NCI-H460 (cell line): Measurements from ENCODE around the gene RNF32. TPM values are rescaled to one million over a fixed set of nuclear protein-coding genes. Genes with fewer than 3 reads are reported as not detected.
"Not testable (repeated sequence)": the region's sequence is repeated elsewhere in the genome, so short reads cannot be mapped to it uniquely, and the experiment has no call there.

ENCODE experiments used
- DNase-seq: peaks from one replicate; pipeline ENCODE4 v3.0.0-alpha.2; 2016; ENCODE audit warnings: low read depth; ENCODE audit errors: extremely low read depth
- total RNA-seq: library from RNA; depleted of rRNA; stranded (reverse); fragments of >200 nt; shearing (Covaris generic); gene quantifications from 2 replicates; pipeline ENCODE4 v1.2.3, GENCODE V29; 2014

Gene RNF32
- total RNA-seq, 1 experiment from 2014 or later = 2.8 TPM

DNA sequence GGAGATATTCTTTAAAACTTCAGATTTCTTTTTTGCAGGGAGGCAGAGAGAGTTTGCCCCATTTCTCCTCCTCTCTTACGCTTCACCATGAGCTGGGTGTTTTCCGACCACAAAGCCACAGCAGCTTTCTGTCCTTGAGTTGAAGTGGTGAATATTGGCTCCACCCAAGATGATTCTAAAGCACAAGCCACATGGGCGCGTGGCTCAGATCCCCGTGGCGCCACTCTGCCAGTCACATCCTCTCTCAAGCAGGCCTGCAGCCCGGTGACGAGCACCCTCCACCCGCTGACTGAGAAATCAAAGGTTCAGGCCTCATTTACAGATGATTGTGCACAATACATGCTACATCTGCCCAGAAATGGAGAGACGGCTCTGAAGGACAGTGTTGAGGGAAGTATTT is 27.6 kb upstream of the RNF32 start:
- no peak for DNase-seq

DNA sequence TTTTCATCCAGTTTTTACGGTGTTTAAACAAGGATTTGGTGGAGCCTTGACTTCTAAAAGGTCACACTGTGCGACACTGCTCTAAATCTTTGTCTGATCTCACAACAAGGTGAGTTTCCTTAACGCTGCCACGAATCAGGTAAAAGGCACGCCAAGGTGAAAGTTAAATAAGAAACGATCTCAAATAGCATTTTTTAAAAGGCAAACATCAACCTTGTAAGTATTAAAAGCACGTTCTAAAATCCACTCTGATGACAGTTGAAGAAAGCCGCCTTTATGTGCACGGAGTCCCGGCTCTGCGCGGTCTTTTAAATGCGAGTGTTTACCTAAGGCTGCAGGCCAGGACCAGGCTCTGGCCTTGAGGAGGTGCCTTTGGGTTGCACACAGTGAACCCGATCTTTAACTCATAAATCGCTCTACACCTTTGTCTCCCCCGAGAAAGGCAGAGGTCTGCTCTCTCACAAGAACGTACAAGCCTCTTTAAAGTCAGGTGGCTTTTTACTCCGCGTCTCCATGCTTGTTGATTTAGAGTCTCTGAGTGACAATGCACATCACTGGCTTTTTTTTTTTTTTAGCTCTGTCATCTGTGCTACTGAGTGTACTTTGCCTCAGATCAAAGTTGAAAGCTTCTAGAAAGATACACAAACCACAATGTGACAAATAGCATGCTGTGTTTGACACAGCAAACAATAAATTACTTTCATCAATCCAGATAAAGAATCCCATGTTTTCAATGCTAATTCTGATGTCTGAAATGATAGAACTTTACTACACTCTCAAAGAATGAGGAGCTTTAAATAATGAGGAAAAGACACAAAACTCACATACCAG is 25.9 kb upstream of the RNF32 start:
- no peak for DNase-seq

DNA sequence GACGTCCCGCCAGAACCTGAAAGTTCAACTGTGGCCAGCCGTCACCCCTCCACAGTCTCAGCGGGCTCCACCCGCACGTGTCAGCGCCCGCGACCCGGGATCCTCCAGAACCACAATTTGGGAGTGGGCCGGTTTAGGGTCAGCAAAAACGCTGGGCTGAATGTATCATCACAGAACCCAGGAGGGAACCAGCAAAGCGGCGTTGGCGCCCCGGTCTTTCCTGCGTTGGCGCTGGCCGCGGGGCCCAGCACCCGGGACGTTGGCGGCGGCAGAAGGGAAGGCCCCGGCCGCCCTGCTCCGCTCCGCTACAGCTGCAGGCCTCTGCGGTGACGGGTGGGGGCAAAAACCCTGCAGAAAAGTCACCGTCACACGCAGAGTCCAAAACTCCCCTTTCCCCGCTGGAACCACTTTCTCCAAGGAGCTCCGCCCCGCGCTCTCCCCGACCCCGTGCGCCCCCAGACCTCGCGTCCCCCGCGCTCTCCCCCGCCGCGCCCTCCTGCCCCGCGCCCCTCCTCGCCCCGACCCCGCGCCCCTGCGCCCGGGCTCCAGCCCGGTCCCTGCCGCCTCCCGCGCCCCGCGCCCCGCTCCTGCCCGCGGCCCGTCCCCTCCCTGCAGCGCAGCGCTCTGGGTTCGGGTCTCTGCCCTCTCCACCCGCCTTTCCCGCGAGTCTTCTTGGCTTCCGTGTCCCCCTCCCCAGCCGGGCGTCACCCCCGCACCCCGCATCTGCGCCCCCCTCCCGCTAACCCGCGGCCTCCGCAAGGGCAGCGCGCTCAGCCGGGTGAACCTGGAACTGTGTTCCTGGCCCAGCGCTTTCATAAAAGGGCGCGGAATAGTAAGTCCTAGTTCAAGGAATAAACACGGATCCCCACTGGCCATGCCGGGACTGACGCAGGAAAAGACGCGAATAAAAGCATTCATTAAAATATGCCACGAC is 24.0 kb upstream of the RNF32 start:
- no peak for DNase-seq

DNA sequence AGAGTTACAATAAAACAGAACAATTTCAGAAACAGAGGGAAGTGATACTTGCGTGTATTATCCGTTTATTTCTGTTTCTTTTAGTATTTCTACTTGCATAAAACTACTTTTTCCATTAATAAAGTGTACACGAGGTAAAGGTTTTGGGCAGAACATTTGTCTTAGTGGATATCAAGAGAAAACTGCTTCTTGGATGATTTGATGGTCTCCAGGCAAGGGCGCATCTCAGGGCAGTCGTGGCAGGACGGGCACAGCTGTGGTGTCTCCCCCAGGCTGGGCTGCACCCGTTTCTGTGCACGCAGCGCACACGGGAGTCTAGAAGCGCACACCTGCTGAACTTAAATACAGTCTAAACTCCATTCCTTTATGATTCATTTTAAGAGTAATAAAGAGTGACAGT is 23.4 kb upstream of the RNF32 start:
- no peak for DNase-seq

DNA sequence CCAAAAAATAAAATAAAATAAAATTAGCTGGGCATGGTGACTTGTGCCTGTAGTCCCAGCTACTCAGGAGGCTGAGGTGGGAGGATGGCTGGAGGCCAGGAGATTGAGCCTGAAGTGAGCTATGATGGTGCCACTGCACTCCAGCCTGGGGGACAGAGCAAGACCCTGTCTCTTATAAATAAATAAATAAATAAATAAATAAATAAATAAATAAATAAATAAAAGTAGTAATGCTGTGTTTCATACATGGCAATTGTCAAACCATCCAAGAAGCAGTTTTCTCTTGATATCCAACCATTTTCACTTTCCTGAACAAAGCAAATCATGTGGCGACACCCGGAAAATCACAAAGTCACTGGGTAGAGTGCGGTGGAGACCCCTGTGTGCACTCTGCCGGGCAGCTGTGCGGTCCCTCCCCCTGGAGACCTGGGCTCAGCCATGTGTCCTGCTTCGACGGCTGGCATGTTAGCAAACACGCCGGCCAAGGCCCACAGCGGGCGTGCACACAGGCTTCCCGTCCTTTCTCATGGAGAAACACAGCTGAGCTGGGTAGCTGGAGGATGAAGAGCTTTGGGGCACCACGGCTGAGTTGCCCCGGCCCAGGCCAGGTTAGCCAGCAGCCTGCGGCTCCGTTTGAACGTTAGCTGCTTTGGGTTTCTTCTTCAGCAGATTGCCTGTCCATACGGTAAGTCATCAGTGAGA is 22.3 kb upstream of the RNF32 start:
- no peak for DNase-seq

DNA sequence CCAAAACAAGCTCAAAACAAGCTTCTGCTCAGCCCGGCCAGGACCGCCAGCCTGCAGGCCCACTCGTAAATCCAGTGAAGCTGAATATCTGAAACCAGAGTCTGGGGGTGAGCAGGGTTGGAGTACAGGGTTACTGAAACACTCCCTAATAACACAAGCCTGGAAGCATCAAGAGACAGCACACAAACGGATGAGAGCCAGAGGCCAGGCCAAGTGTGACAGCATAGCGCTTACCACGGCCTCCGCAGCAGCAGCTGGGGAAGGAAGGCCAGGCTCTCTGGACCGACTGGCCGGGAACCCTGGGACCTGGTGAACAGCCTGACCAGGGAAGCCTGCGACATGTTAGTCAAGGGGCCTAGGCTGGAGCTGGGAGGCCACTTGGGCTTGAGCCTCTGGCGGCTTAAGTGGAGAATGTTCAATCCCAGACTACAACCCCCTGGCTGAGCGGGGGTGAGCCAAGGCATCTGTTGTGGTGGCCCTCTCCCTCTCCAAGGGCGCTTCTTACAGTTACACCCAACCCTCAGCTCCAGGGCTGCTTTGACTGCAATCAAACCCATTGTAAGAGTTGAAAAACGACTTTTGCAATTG is 21.7 kb upstream of the RNF32 start:
- no peak for DNase-seq

DNA sequence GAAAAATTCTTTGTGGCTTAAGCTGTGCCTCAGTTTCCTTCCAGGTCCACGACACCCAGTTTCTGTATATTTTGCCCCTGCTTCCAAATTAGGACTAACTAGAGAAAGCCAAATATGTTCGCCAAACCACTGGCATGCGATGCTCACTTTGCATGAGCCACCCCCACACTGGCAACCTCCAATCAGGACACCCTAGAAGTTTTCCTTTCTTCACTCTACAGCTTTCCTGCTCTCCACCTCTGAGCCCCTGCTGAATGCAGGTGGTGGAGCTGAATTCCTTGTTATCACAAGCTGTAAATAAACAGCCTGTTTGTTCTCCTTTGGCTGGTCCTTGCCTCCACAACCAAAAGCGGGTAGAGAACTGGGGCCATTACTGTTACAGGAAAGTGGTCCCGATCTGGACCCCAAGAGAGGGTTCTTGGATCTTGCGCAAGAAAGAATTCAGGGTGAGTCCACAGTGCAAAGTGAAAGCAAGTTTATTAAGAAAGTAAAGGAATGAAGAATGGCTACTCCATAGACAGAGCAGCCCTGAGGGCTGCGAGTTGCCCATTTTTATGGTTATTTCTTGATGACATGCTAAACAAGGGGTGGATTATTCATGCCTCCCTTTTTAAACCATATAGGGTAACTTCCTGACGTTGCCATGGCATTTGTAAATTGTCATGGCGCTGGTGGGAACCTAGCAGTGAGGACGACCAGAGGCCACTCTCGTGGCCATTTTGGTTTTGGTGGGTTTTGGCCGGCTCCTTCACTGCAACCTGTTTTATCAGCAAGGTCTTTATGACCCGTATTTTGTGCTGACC is 20.9 kb upstream of the RNF32 start:
- not testable (repeated sequence) for DNase-seq

DNA sequence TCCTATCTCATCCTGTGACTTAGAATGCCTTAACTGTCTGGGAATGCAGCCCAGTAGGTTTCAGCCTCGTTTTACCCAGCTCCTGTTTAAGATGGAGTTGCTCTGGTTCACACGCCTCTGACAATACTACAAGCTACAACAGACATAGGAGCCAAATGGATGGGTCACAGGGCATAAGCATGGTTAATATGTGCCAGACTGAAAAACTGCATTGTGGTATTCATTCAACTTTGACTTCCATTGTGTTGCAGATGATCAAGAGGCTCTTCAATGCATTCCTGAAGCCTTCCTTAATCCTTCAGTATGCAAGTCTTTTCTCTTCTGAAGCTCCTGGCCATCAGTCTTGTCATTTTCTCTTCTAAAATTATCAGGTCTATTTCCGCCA is 20.3 kb upstream of the RNF32 start:
- no peak for DNase-seq

DNA sequence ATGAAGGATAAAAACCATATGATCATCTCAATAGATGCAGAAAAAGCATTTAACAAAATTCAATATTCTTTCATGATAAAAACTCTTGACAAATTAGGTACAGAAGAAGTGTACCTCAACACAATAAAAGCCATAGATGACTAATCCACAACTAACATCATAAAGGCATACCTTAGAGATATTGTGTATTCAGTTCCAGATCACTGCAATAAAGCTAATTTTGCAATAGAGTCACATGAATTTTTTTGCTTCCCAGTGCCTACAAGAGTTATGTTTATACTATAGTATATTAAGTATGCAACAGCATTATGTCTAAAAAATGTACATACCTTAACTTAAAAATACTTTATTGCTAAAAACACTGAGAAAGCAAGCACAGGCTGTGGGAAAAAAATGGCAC is 18.9 kb upstream of the RNF32 start:
- no peak for DNase-seq

DNA sequence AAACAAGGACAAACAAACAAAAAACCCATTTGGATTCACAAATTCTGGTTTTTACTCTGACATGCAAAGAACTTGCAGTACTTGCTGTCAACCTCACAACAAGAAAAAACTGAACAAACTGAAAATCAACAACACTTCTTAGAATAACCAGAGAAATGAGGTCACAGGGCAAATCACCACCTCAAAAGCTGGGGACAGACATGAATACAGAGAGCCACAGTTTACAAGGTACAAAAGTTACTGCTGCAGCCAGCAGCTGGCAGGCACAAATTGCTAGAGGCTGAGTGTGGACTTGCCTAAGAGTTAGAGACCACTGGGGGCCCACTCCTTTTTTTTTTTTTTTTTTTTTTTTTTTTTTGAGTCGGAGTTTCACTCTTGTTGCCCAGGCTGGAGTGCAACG is 15.0 kb upstream of the RNF32 start:
- no peak for DNase-seq

DNA sequence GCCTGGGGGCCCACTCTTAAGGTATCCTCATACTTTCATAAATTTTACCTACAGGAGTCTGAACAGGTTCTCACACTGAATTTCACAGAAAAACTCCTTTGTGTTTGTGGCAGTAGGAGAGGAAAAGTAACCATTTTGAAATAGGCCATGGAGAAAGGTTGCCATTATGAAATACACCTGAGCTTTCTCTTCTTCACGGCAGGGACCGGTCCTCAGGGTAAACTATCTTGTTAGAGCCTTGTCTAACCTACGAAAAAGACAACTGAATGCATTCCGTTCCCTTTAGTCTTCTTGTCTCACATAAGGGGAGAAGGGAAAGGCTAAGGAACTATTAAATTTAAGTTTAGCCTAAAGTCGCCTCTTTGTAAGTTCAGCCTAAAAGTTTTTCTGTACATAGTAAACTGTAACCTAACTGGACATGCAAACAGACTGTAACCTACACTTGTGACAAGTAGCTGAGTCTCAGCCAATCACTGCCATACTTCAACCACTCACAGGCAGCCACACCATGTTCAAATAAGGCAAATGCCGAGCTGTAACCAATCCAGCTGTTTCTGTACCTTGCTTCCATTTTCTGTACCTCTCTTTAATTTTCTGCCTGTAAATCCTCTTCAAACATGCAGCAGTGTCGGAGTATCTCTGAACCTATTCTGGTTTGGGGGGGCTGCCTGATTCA is 14.2 kb upstream of the RNF32 start:
- DNase-seq = no peak

DNA sequence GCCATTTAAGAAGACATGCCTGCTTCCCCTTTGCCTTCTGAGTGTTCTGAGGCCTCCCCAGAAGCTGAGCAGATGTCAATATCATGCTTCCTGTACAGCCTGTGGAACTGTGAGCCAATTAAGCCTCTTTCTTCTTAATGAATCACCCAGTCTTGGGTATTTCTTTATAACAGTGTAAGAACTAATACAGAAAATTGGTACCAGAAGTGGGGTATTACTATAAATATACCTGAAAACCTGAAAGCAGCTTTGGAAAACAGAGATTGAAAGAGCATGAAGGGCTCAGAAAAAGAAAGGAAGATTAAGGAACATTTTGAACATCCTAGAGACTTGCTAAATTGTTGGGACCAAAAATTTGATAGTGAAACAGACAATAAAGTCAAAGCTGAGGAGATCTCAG is 12.0 kb upstream of the RNF32 start:
- DNase-seq = no peak

DNA sequence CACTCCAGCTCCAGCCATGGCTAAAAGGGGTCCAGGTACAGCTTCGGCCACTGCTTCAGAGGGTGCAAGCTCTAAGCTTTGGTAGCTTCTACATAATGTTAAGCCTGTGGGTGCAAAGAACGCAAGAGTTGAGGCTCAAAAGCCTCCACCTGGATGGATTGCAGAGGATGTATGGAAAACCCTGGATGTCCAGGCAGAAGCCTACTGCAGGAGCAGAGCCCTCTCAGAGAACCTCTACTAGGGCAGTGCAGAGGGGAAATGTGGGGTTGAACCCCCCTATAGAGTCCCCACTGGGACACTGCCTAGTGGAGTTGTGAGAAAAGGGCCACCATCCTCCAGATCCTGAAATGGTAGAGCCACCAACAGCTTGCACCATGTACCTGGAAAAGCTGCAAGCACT is 10.7 kb upstream of the RNF32 start:
- no peak for DNase-seq

DNA sequence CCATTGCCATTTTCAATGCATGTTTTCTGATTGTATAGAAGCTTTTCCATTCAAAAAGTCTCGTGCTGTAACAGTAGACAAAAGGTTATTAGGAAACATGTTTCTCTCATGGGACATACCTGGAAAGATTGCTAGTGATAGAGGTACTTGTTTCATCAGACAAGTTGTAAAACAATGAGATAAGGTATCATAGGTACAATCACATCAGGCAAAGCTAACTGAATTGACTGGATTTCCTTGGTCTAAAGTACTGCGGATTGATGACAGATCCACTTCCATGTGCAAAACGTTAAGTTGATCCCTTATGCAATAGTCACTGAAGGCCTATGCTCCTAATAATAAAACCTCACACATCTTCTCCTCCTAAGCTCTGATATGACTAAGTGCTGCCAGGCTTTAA is 6.5 kb upstream of the RNF32 start:
- no peak for DNase-seq

DNA sequence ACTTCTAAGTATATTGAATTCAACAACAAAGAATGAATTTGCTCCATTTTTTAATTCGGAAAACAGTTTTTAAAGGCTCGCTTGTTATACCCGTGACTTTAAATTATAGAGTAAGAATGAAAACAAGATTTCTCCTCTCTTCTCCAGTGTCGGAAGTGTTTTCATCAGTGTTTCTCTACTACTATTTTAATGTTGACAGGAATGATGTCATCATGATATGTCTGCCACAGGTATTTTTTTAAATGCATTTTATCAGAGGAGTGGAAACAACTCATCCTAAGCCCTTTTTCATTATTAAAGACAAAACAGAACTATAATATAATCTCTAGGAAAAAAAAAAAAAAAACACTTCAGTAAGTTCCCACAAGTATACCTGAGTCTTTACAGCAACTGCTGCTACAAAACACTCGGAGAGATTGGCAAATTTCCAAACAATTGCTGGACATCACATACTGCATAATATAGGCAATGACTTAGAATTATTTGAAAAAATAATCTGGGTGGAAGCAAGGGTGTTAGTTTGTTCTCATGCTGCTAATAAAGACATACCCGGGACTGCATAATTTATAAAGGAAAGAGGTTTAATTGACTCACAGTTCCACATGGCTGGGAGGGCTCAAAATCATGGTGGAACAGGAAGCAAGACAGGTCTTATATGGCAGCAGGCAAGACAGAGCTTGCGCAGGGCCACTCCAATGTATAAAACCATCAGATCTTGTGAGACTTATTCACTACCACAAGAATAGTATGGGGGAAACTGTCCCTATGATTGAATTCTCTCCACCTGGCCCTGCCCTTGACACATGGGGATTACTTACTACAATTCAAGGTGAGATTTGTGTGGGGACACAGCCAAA is 4.8 kb upstream of the RNF32 start:
- DNase-seq = no peak

DNA sequence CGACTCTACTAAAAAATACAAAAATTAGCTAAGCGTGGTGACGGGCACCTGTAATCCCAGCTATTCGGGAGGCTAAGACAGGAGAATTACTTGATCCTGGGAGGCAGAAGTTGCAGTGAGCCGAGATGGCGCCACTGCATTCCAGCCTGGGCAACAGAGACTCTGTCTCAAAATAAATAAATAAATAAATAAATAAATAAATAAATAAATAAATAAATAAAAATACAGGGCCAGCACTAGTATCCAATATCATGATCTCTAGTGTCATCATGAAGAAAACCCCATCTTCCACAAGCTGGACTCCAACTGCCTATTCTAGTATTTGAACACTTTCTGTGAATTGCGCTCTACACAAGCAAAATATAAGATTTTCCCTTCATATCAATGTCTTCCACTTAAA is 3.5 kb upstream of the RNF32 start:
- not testable (repeated sequence) for DNase-seq

DNA sequence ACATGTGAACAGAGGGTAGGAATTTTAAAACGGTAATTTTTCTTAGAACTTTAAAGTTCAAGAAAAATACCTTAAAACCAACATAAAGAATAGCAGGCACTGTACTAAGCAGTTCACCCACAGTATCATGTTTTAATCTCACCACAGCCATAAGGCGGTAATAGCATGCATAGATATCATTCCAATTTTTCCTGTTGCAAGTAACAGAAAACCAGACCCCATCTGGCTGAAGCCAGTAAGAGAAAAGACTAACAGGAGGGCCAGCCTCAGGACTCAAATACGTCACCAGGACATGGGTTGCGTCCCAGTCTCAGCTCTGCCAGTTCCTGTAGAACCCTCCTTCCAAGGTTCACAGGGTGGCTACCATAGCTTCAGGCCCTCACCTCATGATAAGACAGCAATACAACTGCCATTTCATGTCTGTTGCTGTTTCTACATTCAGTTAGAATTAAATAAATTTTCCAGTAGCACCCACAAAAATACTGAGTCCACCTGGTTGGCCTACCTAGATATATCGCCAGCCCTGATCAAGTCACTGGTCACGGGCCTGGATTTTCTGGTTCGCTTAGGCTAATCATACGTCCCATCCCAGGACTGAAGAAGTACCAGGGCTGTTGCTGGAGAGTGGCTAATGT is 2.0 kb upstream of the RNF32 start:
- DNase-seq = no peak
